COLO829 (cell line): ENCODE measurements around the gene TPP1.

Experiments
- DNase-seq: peaks from one replicate; pipeline ENCODE4 v3.0.0; 2012; ENCODE audit warnings: low spot score

TPP1 gene

DNA sequence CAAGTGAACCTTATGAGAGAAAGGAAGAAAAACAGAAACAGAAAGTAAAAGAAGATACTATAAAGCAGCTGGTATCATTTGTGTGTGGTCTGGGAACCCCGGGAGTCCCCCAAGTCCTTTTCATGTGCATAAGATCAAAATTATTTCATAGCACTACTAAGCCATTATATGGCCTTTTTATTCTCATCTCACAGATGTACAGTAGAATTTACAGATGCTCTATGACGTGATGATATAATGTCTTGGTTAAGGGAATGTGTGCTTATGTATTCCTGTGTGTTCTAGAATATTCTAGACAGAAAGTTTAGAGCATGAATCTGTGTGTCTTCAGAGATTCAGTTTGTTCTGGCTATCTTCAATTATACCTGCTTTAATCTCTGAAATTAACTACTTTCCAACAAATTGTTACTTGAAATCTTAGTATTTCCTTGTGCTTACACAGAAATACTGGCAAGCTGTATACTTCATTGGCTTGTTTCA lies 8.6 kb upstream of the TPP1 start:
- DNase-seq: no peak

GRCh38 chr11:6626971-6627761 lies 7.9 kb upstream of the TPP1 start:
- DNase-seq: no peak

DNA sequence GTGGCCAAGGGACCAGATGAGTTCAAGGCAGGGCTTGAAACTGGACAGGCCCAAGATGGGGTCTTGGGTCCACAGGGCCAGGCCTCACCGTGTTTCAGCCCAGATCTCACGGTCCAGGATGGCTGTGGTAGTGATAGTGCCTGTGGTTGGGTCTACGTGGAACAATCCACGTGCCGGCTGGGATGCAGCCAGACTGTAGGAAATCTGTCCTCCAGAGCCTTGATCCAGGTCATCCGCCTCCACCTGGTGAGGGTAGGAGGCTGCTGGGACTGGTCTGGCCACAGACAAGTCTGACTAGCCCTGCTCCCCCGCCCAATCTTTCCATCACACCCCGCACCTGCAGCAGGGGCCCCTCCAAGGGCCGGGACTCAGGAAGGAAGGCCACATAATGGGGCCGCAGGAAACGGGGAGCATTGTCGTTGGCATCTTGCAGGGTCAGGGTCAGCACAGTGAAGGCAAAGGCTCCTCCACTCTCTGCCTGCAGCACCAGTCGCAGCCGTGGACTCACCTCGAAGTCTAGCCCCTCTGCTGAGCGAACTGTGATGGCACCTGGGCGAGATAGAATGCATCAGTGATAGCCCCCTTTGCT lies 6.7 kb upstream of the TPP1 start:
- DNase-seq: no peak

GRCh38 chr11:6625156-6625831 lies 6.1 kb upstream of the TPP1 start:
- DNase-seq: no peak

- DNase-seq: no peak
Measured at GRCh38 chr11:6623391-6624363, 4.5 kb upstream of the TPP1 start.

DNA sequence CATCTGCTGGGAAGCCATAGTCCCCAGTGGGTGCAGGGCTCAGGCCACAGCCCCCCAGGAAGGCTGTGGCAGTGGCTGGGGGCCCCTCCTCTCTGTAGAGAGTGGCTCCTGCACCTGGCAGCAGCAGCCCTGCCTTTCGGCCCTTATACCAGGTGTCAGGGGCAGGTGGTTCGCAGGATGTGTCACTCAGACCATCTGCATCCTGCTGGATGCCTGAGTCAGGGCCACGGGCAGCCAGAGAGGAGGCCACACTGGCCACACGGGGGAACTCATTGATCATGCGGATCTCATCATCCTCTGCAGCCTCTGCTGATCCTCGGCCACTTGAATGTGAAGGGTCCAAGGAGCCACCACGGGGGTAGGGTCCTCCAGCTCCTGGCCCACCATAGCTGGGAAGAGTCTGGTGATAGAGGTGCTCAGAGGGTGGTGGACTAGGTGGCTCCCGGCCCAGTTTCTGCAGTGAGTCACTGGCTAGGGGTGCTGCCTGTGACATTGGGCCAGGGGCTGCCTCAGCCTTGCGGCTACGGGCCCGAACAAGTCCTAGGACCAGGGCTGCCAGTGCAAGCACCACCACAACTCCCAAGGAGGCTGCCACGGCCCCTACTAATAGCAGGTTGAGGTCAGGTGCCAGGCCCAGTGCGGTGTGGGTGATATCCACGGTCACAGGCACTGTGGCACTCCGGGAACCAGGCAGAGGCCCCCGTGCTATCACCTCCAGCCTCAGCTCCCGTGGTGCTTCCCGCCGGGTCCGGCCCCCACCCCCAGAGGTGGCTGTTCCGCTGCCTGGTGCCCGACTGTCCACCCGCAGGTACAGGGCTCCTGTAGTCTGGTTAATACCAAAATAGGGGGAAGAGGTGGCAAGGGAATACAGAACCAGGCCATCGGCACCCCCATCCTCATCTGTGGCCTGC lies 3.3 kb upstream of the TPP1 start:
- DNase-seq: no peak

DNA sequence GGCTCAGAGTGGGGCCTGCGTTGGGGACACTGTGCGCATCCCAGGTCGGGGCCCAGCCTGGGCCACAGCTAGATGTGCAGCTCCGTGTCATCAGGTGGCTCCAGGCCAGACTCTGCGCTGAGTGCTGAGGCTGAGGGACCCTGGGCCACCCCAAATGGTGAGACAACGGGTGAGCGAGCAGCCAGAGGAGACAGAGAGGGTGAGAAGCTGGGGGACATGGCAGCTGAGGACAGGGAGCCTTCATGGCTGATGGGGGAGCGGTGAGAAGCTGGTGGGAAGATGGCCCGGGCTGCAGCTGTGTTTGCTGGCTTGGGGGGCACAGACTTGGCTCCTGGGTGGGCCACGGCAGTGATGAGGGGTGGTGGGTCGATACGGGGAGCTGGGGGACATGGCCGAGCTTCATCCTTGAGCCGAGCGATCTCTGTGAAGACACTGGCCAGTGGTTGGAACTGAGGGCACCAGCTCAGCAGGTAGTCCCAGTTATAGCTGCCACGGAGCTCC lies 2.5 kb upstream of the TPP1 start:
- no peak for DNase-seq

DNA sequence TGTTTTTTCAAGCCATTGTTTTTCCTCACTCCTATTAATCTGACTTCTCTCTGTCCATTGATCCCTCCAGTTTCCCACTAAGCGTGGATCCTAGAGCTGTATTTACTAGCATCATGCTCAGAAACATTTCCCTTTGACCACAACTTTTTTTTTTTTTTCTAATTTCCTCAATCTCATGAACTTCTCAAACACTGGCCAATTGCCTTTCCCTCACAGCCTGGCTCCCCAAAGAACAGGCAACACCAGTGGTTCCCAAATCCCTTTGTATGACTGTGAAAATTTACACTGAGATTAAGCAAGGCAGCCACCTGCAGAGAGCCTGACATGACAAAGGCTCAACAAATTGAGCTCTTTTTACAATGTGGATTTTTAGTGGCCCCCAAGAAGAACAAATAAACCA lies 1.4 kb upstream of the TPP1 start:
- no peak for DNase-seq

DNA sequence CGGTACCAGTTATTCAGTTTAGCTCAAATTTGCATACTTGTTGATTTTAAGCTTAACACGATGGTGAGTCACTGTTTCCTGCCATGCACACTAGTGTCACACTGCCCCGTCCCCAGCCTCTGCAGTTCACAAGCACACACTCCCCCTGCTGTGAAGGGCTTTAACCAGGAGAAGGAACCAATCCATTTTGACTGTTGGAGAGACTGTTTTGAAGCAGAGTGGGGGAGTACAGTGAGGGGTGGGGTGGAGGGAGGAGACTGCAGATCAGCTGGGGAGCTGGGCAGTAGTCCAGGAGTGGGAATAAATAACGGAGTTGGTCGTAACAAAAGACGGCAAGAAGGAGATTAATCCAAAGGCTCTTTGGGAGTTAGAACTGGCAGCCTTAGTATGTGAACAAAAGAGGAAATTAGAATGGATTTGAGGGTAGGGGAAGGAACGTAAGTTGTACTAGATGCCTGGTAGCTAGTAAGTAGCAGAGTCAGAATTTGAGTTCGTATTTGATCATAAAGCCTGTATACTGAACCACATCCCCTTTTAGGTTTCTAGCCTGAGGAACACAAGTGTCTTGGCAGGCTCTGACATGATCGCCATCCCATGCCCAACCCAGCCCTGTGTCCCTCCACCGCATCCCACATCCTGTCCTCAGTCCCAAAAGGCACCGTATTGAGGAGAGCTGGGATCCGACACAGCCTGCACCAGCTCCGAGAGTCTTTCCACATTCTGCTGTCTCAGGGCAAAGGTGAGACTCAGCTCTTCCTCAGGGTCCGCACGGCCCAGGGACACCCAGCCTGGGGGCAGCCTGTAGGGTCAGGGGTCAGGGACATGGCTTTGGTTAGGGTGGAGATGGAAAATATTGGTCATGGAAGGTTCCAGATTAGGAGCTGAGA lies 862 bp downstream of the TPP1 start:
- peak; percentile 78 for DNase-seq

- no peak for DNase-seq
Measured at GRCh38 chr11:6617315-6617781, 1.9 kb downstream of the TPP1 start.

DNA sequence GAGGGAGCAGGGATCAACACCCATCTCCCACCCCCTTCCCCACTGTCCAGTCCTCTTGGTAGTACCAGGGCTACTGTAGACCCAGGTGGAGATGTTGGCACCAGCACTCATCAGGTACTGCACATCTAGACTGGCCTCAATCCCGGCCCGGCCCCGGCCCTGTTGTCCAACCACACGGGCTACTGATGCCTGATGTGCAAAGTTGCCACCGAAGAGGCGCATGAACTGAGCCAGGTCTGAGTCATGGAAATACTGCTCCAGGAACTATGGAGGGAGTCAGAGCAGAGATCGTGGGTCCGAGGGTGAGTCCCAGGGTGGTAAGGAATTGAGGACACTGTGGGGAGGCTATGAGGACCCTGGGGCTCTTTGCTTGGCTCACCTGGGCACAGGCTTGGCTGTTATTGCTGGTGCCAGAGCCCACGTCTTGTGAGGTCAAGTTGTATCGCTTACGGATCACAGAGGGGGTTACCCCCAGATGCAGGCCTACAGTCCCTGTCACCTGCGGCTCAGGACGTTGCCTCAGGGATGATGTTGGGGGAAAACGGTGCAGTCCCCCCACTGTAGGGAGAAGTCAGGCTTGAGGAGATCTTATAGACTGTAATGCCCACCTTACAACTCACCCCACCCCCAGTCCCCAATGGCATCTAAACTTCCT lies 2.5 kb downstream of the TPP1 start:
- no peak for DNase-seq

DNA sequence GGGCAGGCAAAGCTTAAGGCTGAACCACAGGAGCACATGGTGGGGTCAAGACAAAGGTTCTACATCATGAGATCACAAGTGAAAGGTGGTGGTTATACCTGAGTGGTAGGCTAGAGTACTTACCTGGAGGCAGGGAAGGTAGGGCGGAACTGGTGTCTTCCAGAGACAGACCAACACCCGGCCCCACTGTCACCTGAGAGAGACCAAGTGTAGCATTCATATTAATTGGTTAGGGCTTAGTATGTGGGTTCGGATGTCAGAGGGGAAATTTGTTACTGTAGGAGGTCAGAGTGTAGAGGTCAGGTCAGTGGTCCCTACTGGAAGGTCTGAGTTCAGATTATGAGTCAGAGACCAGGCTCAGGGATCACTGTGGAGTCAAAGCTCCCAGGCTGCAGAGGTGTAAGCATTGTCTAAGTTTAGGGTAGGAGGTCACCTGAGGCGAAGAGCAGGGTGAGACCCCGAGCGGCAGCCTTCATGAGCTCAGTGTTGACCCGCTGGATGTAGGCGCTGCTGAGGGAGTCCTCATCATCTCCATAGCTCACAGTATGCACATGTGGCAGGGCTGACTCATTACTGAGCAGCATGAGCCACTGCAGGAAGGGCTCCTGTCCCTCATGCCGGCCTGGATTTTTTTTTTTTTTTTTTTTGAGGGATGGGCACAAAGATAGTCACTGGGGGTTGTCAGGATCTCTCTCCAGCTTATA lies 3.2 kb downstream of the TPP1 start:
- DNase-seq: no peak

DNA sequence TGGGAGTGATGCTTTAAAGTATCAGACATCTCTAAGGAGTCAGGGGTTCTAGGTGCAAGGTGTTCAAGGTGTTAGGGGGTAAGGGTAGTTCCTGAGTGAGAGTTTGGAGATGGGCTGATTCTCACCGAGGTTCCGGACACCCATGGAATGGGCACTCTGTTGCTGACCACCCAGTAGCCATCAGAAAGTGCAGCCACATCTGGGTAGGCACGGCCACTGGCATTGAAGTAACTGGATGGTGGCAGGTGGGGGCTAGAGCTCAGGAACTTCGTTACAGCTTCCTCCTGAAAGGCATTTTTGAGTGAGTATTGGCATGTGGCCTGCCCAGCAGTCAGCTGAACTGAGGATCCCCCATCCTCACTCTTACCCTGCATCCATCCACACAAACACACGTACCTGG lies 4.2 kb downstream of the TPP1 start:
- no peak for DNase-seq

DNA sequence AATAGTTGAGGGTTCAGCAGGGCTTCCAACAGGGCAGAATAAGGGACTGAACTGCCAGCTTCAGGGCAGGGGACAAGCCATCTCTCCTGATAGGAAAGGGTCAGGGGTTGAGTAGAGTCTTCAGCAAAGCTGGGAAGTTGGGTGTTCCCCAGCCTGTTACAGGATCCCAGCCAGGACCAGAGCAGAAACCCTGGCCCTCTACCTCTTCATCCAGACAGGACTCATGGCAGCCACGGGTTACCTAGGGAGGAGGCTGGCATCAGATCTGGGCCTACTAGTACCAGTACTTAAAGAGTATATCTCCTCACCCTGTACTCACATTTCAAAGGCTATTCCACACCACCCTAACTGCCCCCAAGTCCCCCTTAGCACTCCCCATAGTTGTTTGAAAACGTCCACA lies 4.8 kb downstream of the TPP1 start:
- DNase-seq: no peak

- no peak for DNase-seq
Measured at GRCh38 chr11:6613496-6613895, 5.7 kb downstream of the TPP1 start.

DNA sequence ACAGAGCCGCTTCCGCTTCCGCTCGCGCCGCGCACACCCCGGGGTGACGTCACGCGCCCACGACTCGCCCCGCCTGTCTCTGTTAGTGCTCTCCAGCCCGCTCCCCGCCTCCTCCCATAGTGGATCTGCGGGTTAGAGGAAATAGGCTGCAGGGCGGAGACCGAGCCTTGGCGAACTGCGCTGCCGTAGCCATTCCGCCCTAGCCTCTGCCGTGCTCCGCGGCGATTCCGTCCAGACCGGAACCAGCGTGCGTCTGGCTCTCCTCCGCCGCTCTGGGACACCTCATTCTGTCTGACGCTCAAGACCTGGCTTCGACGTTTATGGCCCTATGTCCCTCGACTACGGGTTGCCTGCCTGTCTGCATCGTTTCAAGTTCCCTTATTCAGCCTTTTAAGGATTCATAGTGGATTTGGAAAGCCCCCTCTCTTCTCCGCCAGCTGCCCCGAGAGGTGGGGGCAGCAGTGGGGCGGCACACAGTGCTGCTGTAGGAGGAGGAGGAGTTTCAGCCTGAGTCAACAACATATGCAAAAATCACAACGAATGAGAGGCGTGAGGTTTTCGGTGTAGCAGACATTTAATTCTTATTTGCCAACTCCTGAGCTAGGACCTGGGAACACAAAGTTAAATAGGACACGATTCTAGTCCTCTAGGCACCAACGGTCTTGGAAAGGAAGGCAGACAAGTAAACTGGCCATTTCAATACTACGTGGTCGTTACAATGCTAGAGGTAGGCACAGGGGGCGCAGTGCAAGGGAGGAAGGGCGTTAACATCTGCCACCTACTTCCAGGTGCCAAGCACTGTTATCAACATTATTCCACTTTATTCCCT lies 6.8 kb downstream of the TPP1 start, which contains the start of gene TAF10:
TSS of gene TAF10 (minus strand) at position 4 of the 829 bp plus-strand sequence. CDS start 27 bp downstream, outside the sequence.
- DNase-seq: peak; percentile 89

DNA sequence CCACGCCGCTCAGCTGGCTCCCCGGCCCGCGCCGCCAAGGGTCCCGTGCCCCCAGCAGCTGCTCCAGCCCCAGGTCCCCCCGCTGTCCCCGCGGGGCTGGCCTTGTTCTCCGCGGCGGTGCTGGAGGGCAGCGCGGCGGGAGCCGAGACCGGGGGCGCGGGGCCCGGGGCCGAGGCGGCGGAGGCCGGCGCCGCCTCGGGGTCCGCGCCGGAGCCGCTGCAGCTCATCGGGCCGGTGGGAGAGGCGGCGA lies 7.3 kb downstream of the TPP1 start:
- DNase-seq: no peak
